ENCODE measurements around the gene FAM193B. TPM values are rescaled to one million over a fixed set of nuclear protein-coding genes. Genes with fewer than 3 reads are reported as not detected.

The FAM193B gene
- total RNA-seq, 1 experiment from 2014 or later: 43.8 TPM

DNA sequence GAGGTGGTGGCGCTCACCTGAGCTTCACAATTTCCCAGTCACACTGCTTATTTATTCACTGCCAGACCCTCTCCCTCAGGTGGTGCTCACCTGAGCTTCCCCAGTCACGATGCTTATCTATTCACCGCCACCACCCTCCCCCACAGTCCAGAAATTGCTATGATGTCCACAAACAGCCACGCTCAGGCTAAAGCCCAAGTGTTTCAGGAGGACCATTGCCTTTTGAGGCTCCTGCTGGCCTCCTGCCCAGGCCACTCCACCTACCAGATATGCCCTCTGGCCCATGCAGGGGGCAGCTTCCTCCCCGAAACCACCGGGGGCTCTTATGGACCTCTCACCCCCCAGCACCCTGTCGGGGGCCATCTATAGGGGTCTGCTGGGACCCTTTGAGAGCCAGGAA is 61.5 kb downstream of the FAM193B start:
- H3K27me3 ChIP-seq (replicated peaks; ENCODE audit: insufficient read depth, low read depth, low read length, poor library complexity): no peaks in the 10 kb centered on the region
- no TSS peak for BruUV-seq (replicated peaks)
- intact Hi-C loops (cut with micrococcal nuclease; ENCODE audit: unreplicated experiment): no loop called here
- POLR2A ChIA-PET (ENCODE audit: low non-redundant PET): interaction anchor here (0.6 kb wide), 1 partner anchor 12 kb away, joined by 3 read pairs; no protein-coding TSS in a partner anchor
- CTCF ChIA-PET: interaction anchor here (0.8 kb wide), 1 partner anchor 38 kb away, joined by 3 read pairs; no protein-coding TSS in a partner anchor
- no peaks in the 10 kb centered on the region for H3K9me3 ChIP-seq (ENCODE audit: low read depth, low read length, poor library complexity, severe bottlenecking)
- H3K27ac ChIP-seq (ENCODE audit: low read depth, low read length, poor library complexity, severe bottlenecking): peak overlapping the region; percentile 42
- no peak for DNase-seq (ENCODE audit: low spot score)
- TF ChIP-seq, protein P1, sequence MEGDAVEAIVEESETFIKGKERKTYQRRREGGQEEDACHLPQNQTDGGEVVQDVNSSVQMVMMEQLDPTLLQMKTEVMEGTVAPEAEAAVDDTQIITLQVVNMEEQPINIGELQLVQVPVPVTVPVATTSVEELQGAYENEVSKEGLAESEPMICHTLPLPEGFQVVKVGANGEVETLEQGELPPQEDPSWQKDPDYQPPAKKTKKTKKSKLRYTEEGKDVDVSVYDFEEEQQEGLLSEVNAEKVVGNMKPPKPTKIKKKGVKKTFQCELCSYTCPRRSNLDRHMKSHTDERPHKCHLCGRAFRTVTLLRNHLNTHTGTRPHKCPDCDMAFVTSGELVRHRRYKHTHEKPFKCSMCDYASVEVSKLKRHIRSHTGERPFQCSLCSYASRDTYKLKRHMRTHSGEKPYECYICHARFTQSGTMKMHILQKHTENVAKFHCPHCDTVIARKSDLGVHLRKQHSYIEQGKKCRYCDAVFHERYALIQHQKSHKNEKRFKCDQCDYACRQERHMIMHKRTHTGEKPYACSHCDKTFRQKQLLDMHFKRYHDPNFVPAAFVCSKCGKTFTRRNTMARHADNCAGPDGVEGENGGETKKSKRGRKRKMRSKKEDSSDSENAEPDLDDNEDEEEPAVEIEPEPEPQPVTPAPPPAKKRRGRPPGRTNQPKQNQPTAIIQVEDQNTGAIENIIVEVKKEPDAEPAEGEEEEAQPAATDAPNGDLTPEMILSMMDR (conservative IDR thresholded peaks at IDR 0.05; ENCODE audit: low read depth, low read length): no peak
- TF ChIP-seq EZH2 (IDR thresholded peaks at IDR 0.05; ENCODE audit: borderline replicate concordance, low read depth, low read length, poor library complexity, severe bottlenecking): no peak
- peaks cover 54% of the 10 kb centered on the region for H3K4me1 ChIP-seq (ENCODE audit: insufficient read depth, low read length, poor library complexity, severe bottlenecking)
- no peak overlapping the region for H3K4me3 ChIP-seq (ENCODE audit: low read depth, low read length, poor library complexity, severe bottlenecking)
- peaks cover 12% of the 10 kb centered on the region for H3K36me3 ChIP-seq (ENCODE audit: insufficient read depth, low read length, poor library complexity, severe bottlenecking)

DNA sequence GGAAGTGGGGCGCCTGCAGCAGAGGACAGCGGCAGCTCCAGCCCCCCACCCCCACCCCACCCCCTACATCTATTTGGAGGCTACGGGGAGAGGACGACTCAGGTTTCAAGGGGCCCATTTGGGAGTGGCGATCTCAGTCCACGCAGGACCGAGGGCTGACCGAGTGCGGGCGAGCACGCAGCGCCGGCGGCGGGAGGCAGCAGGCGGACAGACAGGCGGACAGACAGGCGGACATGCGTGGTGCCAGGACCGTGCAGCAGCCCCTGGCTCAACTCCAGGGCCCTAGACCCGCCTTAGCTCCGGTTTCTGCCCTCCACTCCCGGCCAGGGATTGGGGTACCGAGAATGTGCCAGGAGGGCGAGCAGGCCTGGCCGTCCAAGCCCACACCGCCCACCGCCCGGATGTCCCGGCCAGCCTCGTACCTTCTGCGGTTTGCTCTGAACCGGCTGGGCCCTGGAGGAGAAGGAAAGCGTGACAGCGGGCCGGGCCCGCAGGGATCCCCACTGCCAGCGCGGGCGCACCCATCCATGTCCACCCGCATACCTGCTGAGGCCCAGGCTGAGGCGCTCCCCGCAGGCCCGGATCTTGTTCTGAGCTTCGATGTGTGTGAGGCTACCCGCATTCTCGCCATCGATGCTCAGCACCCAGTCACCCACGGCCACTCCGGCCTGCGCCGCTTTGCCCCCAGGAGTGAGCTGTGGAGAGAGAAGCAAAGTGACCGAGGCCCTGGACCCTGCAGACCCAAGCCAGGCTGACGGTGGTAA is 62.2 kb downstream of the FAM193B start:
- ChIA-PET CTCF (interaction anchor here (0.8 kb wide), 1 partner anchor 37 kb away, joined by 3 read pairs; no protein-coding TSS in a partner anchor), POLR2A (ENCODE audit: low non-redundant PET) (interaction anchor here (0.6 kb wide), 1 partner anchor 12 kb away, joined by 3 read pairs; no protein-coding TSS in a partner anchor)
- Histone ChIP-seq H3K4me1 (ENCODE audit: insufficient read depth, low read length, poor library complexity, severe bottlenecking) (peaks cover 54% of the 10 kb centered on the region), H3K4me3 (ENCODE audit: low read depth, low read length, poor library complexity, severe bottlenecking) (no peak overlapping the region), H3K36me3 (ENCODE audit: insufficient read depth, low read length, poor library complexity, severe bottlenecking) (peaks cover 18% of the 10 kb centered on the region), H3K27ac (ENCODE audit: low read depth, low read length, poor library complexity, severe bottlenecking) (no peak overlapping the region), H3K27me3 (replicated peaks; ENCODE audit: insufficient read depth, low read depth, low read length, poor library complexity) (no peaks in the 10 kb centered on the region), H3K9me3 (ENCODE audit: low read depth, low read length, poor library complexity, severe bottlenecking) (no peaks in the 10 kb centered on the region)
- no peak for DNase-seq (ENCODE audit: low spot score)
- TF ChIP-seq, protein P1 (conservative IDR thresholded peaks at IDR 0.05; ENCODE audit: low read depth, low read length): no peak
- TF ChIP-seq EZH2 (IDR thresholded peaks at IDR 0.05; ENCODE audit: borderline replicate concordance, low read depth, low read length, poor library complexity, severe bottlenecking): no peak
- no TSS peak for BruUV-seq (replicated peaks)
- intact Hi-C loops (cut with micrococcal nuclease; ENCODE audit: unreplicated experiment): no loop called here

DNA sequence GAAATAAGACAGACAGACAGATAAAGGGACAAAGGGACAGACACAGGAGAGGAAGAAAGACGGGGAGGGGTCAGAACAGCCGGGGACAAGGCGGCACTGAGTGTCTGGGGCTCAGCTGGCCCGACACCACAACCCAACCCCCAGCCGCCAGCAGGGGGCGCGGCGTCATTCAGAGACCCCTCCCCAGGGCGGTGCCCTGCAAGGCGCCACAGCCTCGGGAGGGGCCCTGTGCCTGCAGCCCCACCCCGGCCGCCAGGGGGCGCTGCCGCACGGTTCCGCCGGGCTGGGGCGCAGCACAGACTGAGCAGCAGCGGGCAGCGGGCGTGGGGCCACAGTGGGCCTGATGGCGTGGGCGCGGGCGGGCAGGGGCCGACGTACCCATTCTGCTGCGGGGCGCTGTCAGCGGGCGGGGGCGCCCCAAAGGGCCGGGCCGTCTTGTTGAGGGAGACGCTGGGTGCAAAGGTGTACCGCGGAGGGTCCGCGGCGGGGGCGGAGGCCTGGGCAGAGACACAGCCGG is 62.9 kb downstream of the FAM193B start:
- no peak for TF ChIP-seq EZH2 (IDR thresholded peaks at IDR 0.05; ENCODE audit: borderline replicate concordance, low read depth, low read length, poor library complexity, severe bottlenecking)
- TF ChIP-seq, protein P1 (conservative IDR thresholded peaks at IDR 0.05; ENCODE audit: low read depth, low read length): peak; percentile 83
- intact Hi-C loops (cut with micrococcal nuclease; ENCODE audit: unreplicated experiment): no loop called here
- peaks cover 20% of the 10 kb centered on the region for H3K36me3 ChIP-seq (ENCODE audit: insufficient read depth, low read length, poor library complexity, severe bottlenecking)
- H3K9me3 ChIP-seq (ENCODE audit: low read depth, low read length, poor library complexity, severe bottlenecking): no peaks in the 10 kb centered on the region
- DNase-seq (ENCODE audit: low spot score): peak; percentile 91
- POLR2A ChIA-PET (ENCODE audit: low non-redundant PET): no interaction called here
- H3K4me3 ChIP-seq (ENCODE audit: low read depth, low read length, poor library complexity, severe bottlenecking): peak overlapping the region; percentile 11
- no TSS peak for BruUV-seq (replicated peaks)
- peaks cover 53% of the 10 kb centered on the region for H3K4me1 ChIP-seq (ENCODE audit: insufficient read depth, low read length, poor library complexity, severe bottlenecking)
- no peaks in the 10 kb centered on the region for H3K27me3 ChIP-seq (replicated peaks; ENCODE audit: insufficient read depth, low read depth, low read length, poor library complexity)
- H3K27ac ChIP-seq (ENCODE audit: low read depth, low read length, poor library complexity, severe bottlenecking): peak overlapping the region; percentile 68
- CTCF ChIA-PET: interaction anchor here (0.6 kb wide), 1 partner anchor 25 kb away, joined by 3 read pairs; the partner anchor contains the start of gene DDX41
